Middle frontal gyrus (tissue), 1 donor: Measurements from ENCODE around the gene MSI2.

ENCODE experiments used
- DNase-seq: peaks from one replicate; pipeline ENCODE4 v3.0.0-alpha.2; 2015; ENCODE audit warnings: low spot score; ENCODE audit errors: extremely low spot score

MSI2 gene

DNA sequence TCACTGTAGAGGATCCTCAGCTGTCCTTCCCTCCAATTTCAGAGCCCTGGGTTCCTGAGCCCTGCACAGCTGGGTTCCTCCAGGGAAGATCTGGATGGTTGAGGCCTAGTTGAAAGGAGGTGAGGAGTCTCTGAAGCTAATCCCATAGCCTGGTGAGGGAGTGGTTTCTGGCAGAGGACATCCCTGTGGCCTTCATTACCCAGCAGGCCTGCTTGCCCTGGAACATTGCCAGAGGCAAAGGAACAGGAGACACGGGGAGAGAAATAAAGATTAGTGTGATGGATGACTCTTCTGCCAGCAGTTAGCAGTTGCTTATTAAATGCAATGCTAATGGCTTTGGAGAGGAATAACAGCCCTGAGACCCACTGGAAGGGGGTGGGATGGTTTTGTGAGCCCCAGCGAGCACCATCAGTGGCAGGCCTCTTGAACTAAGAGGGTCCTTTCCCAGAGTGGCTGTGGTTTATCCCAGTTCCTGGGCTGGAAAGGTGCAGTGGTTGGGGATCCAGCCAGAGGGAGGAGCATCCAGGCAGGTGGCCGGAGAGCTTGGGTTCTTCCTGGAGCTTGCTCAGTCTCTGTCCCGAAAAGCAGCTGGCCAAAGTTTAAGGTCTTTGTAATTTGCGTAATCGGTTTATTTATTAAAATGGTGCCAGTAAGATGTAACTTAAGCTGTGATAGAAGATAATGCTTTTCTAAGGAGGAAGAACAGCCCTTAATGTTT lies 279.1 kb downstream of the MSI2 start:
- no peak for DNase-seq

DNA sequence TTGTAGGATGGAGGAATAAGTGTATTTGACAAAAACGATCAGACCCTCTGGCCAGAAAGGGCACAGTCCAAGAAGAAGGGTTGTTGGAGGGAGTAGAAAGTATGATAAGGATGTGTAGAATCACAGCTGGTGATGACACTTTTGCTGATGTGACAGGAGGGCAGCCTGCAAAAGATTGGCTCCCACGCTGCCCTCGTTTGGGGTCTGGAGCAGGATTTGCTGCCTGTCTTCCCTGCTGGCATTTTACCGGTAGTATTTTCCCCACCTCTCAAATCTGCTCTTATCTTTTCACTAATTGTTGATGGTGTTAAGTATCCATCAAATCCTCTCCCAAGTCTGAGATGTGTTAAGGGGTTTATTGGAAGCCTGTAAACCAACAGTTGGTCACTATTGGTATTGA lies 280.0 kb downstream of the MSI2 start:
- DNase-seq = no peak

DNA sequence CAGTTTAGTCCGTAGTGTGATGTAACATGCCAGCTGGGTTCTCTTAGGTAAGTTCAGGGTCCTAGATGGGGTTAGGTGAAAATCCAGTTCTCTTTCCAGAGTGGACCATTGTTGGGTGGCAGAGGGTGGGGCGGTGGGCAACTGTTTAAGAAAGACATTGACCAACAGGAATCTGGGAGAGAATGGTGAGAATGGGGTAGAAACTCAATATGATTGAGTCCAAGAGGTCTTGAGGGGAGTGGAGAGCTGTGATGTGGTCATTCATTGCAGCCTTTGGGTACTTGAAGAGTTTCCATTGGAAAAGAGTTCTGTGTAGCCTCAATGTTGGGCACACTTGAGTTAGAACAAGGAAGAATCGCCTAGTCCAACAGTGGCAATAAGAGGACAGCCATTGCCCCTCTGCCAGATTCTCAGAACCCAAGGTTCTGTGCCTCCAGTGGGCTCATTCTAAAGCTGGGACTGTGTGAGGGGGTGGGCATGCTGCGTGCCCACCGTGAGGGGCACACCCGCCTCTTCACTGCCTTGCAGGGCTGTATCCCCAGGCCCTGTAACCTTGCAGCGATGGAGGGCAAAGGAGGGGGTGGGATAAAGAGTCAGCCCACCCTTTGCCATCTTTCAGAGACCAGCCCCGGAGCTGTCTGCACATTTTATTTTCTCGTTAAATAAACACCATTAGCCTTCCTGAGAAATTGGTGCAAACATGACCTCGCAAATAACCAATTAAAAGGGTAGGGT lies 280.6 kb downstream of the MSI2 start:
- no peak for DNase-seq

DNA sequence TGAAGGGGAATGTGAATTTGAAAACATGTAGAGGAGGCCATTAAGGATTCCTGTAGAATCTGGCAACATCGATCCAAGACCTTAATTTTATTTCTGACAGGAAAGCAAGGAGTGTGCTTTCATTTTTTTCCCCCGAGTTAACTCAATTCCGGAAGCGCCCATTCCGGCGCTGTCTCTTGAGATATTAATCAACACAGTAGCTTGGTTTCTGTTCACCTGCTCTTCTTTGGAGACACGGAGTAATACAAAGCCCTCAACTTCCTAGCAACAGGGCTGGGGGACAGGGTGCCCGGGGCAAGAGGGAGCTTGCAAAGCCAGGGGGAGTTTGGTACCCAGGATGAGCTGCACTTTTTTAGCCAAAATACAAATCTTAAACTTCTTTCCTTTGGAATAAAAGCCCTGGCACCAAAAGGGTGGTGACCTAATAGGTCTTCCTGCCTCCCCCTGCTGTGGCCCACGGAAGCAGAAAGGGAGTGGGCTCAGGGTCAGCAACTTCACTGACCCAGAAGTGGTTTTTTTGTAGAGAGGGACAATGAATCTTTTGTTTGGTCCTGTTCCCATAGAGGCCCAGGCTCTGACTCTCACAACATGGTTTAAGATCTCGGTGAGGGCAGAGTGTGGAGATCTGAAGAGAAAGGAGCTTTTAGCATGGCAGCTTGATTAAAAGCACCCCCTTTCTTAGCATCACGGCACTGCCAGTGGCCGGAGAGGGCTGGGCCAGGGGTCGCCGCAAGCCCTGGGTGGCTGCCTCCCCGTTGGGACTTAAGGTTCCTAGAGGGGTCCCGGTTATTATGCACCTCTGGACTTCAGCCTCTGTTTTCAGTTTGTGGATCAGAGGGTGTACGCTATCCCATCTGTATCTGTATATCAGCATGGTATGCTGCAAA lies 281.4 kb downstream of the MSI2 start:
- no peak for DNase-seq

- no peak for DNase-seq
Measured at GRCh38 chr17:57538736-57539456, 282.6 kb downstream of the MSI2 start.

DNA sequence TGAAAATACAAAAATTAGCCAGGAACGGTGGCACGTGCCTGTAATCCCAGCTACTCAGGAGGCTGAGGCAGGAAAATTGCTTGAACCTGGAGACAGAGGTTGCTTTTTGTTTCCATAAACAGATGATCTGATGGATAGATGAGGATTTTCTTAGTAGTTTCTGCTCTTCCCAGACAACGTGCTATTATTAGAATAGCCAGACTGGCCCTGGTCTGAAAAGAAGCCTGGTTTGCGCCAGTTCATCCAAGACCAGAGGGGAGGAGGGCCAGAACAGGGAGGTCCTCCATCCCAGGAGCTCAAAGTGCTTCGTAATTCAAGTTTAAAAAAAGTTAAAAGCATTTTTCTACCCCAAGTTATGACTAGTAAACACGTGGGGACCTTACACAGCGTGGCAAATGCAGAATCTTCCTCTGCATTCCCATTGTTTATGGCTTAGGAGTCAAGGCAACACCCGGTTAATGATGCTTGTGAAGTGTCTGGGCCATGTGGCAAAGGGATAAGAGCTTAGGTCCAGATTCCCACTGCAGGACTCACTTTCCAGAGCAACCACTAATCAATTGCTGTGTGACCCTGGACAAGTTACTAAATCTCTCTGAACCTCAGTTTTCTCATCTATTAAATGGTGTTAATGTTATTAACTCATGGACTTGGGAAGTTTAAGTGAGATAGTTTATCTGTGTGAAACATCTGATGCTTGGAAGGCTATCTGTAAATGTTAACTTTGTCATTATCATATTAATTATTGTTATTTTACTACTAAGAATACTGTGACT lies 283.4 kb downstream of the MSI2 start:
- no peak for DNase-seq

DNA sequence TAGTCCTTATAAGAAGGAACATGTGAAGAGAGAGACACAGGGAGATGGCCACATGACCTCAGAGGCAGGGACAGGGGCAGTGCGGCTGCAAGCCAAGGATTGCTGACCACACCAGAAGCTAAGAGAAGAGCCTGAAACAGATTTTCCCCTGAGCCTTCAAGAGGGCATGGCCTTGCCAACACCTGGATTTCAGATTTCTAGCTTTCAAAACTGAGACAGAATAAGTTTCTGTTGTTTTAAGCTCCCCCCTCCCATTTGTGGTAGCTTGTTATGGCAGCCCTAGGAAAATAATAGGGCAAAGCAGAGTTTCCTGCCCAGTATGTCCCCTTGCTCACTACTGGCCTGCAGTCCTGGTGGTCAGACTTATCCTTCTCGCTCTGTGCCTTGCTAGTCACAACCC lies 284.3 kb downstream of the MSI2 start:
- DNase-seq = no peak

- no peak for DNase-seq
Measured at GRCh38 chr17:57541049-57541448, 284.7 kb downstream of the MSI2 start.

GRCh38 chr17:57541472-57542394 lies 285.4 kb downstream of the MSI2 start:
- DNase-seq = no peak

- DNase-seq = no peak
Measured at GRCh38 chr17:57542510-57542909, 286.2 kb downstream of the MSI2 start.

- DNase-seq = no peak
Measured at GRCh38 chr17:57543230-57543629, 286.9 kb downstream of the MSI2 start.

DNA sequence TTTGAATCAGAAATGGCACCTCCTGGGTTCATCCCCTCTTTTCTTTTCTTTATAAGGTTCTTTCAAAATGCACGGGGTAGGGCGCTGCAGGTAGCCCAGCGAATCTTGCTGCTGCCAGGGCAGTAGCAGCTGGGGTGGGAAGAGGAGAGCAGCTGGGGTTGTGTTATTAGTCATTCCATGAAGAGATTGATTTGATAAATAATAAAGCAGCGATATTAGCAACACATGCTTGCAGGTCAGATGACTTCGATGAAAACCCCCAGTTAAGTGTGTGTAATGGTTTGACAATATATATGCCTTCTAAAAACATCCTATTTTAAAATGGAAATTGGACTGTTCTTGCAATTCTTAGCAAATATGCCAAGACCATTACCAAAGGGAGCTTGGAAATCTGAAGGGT lies 288.1 kb downstream of the MSI2 start:
- DNase-seq = no peak

- no peak for DNase-seq
Measured at GRCh38 chr17:57544834-57545463, 288.6 kb downstream of the MSI2 start.

DNA sequence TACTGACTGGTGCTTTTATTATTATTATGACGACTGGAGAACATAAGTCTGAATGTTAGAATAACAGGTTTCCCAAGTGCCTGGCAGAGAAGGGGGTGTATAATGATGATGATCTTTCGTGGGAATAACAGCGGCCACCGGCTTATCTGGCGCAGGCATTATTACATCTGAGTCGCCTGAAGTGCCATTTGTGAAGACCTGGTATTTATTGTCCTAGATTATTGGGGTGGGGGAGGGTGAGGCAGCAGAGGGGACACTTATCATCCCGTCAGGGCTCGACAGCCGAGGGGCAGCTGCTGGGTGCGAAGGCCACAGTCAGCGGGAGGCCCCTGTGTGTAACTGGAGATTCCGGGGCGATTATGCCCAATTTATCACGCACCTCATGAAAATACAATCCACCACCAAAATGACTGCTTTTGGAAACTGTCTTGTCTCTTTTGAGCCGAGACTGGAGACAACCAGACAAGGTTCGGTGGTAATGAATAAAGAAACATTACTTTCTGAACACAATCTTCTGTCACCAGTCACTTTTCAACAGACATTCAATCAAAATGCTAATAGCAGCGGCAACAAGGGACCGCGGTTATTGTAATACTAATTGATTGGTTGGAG lies 289.5 kb downstream of the MSI2 start:
- DNase-seq = no peak

DNA sequence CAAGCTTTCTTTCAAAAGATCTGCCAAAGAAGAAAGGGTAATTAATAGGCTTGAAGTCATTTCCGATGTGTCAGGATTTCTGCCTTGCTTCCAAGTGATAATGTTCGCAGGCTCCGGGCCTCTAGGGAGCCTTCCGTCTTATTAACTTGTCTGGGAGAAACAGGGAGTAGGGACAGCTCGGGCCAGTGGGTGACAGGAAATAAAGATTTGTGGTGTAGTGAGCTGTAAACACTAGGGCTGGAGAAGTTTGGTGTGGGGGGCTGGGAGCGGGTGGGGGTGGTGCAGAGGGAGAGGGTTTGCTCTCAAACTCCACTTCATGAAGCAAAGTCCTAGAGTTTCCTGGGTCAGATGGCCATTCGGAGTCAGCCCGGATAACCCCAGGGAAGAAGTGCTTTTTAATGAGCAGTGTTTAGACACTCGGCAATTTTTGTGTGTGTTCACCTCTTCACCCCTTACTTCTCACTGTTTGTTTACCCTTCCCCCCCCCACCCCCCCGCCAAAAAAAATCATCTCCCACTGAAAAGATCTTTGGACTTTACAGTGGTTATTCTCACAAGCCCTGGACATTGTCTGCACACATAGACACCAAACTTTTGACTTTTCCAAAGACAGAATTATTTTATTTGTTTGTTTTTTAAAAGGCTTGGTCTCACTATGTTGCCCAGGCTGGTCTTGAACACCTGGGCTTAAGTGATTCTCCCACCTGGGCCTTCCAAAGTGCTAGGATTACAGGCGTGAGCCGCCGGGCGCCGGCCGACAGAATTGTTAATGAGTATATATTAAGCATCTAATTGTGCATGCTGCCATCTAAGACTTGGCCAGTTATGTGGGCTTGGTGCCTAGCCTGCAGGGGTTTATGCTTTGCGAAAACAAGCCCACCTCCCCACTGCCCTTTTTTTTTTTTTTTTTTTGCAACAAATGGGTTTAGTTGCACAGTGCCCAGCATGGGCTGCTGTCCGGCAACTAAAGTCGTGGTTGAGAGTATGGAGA lies 292.4 kb downstream of the MSI2 start:
- no peak for DNase-seq

DNA sequence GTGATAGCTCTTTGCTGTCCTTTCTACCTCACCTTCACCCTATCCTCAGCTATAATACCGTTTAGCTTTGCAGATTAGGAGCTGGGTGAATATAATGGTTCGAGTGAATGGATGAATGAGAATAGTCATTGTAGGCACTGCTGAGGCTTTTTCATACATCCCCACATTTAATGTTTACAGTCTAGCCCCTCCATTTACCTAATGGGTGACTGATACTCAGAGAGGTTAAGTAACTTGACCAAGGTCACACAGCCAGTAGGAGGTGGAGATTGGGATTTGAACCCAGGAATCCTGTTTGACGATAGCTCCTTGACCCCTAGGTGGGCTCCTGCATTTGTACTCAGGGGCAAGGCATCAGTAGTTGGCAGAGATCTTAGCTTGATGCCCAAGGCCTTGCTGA lies 293.1 kb downstream of the MSI2 start:
- no peak for DNase-seq

- no peak for DNase-seq
Measured at GRCh38 chr17:57550016-57550415, 293.7 kb downstream of the MSI2 start.
